HG02973 (cell line): ENCODE results near the gene JPH2.
"Not testable (repeated sequence)": the region's sequence is repeated elsewhere in the genome, so short reads cannot be mapped to it uniquely, and the experiment has no call there.

Experiments
- ATAC-seq: cut with Tn5 transposase; IDR thresholded peaks from one replicate; pipeline ENCODE4 v1.9.1; 2021; ENCODE audit warnings: moderate library complexity; ENCODE audit not compliant: unreplicated experiment

The JPH2 gene

DNA sequence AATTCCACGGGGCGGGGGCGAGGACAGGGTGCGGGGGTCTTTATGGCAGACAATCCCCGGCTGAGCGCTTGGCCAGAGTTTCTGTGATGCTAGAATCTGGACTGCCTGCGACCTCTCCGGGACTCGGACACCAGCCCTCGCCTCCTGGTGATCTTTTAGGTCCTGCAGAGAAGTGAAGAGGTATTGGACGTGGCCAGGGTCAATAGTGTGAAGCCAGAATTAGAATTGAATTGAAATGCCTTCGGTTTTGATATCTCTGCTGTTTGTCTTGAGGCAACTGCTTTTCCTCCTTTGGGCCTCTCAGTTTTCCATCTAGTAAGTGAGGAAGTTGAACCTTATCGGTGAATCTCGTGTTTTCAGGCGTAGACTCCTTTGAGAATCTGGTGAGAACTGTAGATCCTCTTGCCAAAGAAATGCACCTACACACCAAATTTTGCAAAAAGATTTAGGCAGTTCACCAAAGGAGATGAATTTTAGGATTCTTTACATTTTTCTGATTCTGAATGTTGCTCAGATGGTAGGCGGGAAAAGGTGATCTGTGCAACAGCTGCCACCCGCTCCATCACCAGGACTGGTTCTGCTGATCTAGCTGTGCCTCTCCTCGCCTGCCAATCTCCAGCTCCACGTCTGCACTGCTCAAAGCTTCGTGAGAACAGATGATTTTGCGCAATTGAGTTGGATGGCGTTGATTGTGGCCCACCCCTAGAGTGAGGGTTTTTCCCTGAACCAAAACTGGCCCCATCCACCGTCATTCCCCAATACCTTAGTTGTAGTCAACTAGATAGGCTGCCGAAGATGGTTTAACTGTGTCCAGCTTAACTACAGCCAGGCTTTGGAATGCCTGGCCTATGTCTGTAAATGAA lies 24.4 kb upstream of the JPH2 start:
- no peak for ATAC-seq

DNA sequence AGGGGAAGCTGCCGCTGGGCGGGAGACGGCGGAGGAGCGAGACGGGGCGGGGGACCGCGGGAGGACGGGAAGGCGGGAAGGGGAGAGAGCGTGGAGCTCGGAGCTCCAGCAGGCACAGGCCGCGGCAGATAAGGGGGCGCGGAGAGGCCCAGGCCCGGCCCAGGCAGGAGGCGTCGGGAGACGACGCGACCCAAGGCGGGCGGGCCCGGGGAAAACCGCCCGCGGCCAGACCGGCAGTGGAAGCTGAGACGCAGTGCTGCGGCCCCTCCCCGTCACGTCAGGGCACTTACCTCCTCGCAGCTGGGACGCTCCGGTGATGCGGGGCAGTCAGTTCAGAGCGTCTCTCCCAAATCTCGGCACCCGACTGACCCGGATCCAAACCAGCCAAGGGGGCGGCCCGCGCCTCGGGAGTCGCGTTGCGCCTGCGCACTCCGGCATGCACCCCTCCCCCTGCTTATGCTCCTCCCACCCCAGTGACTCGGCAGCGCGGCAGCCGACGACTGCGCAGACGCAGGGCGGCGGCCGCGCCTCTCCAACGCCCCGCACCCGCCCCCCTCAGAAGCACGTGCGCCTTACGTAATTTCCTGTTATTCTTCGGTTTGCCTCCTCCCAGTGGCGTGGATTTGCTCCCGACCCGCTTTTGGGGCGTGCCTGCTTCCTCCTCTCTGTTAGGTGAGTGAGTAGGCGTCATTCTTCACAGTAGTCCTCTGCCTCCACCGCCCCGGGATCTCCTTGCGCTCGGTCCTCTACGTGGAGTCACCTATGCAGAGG lies 23.6 kb upstream of the JPH2 start, which contains the start of gene OSER1:
OSER1 (minus strand) TSS at position 366 of the 771 bp plus-strand sequence. CDS start 3,814 bp downstream, outside the sequence.
- peak; percentile 75 for ATAC-seq

DNA sequence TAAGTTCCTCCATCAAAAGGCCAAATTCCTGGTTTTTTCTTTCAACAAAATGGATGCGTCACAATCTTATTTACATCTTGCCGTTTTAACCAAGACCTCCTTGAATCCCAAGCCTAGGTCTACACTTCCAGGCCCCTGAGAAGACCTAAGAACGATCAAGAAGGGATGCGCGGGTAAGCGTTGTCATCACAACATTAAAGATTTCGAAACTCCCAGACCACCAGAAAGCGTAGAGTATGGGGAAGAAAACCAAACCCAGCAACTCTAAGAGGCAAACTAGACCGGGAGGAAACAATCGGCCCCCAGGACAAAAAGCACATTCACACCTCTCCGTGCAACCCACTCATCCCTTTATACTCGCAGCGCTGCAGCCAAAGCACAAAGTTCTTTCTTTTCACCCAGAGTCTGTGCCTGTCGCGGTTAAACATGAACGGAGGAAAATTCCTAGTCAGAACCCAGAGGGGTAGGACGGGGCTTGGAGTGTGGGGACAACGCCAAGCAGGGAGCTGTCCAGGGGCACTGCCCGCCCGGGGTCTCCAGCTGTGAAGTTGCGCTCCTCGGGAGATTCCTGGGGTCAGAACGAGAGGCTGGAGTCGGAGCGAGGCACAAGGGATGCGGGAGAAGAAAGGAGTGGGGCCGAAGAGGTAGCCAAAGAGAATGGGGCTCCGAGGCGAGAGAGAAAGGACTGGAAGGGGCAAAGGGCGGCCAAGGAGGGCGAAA lies 22.9 kb upstream of the JPH2 start:
- ATAC-seq: no peak

DNA sequence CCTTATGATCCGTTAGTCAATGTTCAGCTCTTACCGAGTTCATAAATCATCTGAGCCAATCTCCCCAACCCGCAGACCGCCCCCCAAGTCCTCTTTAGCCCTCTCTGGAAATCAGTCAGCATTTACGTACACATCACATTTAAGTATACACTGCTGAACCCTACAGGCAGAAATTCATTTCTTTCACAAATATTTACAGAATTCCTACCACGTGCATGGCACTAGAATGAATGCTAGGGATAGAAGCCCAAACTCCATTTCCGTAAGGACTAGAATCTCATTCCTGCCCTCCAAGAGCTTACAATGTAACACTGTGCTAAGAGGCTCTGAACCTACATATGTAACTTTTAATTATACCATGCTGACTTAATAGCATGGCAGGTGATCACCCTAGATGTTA lies 21.8 kb upstream of the JPH2 start:
- ATAC-seq: no peak

DNA sequence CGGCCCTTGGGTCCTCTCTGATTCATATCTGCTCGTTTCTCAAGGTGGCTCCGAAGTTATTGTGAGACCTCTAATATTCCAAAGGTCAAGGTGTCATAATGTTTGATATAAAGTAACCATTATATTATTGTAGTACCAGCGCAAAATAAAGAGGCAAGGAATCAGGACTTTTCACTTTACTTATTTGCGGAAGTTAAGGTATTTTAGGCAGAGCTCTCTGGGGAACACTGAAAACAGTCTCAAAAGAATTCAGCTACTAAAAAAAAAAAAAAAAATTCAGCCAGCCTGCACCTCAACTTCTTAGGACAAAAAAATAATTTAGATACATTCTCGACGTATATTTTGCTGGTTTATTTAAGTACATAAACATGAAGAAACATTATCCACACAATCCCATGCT lies 21.2 kb upstream of the JPH2 start:
- ATAC-seq: no peak

DNA sequence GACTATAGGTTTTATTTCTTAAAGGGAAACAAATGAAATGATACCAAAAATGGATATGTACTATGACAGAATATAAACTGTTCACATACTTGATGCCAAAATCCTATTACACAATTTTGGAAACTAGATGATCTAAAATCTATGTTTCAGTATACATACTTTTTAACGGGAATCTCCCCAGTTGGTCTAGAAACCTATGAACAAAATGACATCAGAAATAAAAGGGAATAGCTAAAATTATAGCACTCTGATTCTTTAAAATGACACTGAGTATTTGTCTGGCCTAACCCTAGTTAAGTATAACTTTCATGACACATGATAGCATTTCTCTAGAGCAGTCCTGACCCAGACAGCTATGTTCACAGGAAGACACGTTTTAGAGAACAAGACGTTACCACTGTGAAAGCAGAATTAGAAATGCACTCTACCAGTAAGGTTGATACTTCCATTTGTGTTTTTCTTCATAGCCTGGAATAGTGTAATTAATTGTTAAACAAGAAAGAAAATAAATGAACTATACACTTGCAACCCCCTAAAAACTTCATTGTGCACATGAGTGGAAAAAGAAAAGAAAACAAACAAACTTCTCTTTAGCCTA lies 20.2 kb upstream of the JPH2 start:
- no peak for ATAC-seq

DNA sequence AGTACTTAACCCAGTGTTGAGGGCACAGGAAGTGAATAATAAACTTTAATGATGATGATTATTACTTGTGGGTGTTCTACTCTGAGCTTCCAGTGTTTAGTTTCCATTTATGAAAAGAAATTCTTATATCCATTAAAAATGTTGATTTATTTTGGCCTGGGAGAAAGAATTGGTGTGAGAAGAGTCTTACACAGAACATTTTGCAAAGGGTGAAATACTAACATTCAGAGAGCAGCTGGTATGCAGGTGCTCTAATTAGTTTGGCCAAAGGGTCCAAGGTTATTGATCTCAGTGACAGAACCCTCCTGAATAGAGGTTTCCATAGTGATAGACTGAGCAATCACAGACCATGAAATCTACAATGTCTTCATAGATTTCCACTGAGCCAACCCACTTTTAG lies 19.1 kb upstream of the JPH2 start:
- no peak for ATAC-seq

DNA sequence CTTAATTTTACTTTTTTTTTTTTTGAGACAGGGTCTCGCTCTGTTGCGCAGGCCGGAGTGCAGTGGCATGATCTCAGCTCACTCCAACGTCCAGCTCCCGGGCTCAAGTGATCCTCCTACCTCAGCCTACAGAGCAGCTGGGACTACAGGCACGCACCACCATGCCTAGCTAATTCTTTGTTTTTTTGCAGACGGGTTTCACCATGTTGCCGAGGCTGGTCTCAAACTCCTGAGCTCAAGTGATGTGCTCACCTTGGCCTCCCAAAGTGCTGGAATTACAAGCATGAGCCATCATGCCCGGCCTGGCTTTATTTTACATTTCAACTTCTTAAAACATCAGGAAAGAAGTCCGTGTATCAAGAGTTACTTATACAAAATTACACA lies 17.8 kb upstream of the JPH2 start:
- no peak for ATAC-seq

DNA sequence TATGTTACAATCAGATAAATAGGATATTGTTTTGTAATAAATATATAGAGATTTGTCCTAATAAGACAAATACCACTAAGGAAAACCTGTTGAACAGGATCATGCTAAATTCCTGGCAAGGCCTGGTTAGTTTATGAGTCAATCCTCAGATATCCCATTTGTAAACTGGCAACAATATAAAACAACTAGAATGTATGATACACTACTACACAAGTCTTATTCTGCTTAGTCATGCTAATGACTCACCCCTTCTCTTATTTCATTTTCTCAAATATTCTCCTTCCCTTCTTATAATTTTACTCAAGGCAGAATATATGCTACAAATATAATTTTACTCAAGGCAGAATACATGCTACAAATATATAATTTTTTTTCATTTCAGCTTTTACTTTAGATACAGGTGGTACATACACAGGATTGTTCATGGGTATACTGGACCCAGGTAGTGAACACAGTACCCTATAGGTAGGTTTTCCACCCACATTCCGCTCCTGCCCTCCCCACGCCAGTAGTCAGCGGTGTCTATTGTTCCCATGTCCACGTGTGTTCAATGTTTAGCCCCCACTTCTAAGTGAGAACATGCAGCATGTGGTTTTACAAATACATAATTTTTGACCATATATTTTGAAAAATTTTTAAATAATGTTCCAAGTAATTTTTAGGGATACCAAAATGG lies 17.3 kb upstream of the JPH2 start:
- no peak for ATAC-seq

DNA sequence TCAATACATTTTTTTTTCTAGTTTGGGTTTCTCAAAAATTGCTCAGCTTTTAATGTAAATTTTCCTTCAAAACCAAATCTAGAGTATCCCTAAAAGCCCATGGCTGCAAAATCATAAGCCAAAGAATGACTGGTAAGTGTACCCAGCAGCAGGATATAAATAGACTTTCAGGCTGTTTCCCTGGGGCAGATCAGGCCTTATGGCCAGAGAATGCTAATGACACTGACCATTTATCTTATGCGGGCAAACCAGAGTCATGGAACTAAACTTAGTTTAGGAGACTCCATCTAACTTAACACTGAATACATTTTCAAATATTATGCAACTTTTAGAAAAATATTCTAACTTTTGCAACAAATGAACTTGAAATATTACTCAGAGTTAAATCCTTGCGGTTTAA lies 16.2 kb upstream of the JPH2 start:
- no peak for ATAC-seq

DNA sequence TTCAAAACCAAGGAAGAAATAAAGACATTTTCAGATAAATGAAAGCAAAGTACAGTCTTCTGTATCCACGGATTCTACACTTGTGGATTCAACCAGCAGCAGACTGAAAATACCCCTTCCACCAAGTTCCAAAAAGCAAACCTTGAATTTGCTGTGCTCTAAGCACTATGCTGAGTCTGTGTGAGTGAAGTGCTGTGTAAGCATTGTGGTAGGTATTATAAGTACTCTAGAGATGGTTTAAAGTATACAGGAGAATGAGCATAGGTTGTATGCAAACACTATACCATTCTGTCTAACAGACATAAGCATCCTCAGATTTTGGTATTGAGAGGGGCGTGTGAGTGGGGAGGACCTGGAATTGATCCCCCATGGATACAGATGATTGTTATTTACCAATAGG lies 14.0 kb upstream of the JPH2 start:
- ATAC-seq: no peak

DNA sequence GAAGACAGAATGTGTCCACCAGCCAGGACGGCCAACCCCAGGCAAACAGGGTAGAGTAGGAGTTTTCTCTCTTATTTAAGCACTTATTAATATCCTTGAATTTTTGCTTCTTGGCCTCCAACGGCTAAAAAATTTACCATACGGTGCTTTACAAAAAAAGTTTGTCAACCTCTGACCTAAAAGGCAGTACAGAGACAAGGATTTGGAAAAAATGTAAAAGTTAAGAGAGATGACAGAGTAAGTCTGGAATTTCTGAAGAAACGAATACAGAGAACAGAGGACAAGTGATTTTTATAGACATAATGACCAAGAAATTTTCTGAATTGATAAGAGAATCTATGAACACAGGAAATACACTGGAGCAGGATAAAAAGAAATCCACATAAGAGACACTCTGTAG lies 13.4 kb upstream of the JPH2 start:
- ATAC-seq: no peak

DNA sequence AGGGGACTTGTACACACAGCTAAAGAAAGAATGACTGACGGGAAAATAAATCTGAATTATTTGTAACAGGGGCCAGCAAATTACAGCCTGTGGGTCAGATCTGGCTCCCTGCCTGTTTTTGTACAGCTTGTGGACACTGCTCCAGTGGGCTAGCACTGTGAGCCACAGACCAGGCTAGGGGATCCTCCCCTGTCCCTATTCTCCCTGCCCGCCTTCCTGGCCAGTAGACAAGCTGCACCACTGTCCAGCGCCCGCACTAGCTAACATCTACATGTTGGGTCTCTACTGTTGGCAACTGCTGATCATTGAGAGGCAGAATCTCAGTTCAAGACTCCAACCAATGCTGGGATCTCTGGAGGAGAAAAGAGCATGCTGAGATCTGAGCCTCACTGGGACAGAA lies 12.9 kb upstream of the JPH2 start:
- no peak for ATAC-seq

DNA sequence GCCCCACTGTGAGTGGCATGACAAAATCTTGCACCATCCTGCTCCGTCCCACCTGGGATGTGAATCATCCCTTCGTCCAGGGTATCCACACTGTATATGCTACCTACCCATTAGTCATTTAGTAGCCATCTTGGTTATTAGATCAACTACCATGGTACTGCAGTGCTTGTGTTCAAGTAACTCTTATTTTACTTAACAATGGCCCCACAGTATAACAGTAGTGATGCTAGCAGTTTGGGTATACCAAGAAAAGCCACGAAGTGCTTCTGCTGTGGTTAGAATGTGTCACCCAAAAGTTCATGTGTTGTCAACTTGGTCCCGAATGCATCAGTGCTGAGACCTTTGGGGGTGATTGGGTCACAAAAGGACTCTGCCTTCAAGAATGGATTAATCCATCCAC lies 11.9 kb upstream of the JPH2 start:
- ATAC-seq: no peak

DNA sequence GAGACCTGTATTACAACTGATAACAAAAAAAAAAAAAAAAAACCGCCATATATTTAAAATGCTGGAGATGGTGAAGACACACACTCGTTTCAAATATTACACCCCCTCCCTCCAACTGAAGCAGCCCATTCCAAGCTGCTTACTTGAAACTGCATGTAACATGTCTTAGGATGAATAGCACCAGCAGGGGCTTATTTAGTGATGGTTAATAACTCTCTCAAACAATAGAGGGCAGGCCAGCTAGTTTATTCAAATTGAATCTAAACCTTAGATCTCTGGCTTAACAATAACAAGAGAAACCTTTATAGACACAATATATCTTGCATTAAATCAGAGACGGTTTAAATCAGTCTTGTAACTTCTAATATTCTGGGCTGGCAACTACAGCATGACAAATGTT lies 9.3 kb upstream of the JPH2 start:
- ATAC-seq: no peak

DNA sequence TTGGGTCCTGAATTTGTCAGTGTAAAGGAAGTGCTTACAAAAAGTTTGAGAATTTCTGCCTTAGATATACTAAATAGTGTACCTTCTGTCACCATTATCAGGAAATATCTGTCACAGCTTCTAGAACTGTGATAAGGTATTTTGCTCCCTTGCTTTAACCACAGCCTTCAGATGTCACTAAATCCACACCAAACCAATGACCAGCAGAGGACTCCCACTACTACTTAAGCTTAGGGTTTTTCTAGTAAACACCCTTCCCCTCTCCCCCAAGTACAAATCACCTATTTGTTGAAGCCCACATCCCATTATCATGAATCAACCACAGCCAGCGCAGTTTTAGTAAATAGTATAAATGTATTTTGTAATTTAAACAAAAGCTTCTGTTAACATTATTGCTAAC lies 8.6 kb upstream of the JPH2 start:
- no peak for ATAC-seq

DNA sequence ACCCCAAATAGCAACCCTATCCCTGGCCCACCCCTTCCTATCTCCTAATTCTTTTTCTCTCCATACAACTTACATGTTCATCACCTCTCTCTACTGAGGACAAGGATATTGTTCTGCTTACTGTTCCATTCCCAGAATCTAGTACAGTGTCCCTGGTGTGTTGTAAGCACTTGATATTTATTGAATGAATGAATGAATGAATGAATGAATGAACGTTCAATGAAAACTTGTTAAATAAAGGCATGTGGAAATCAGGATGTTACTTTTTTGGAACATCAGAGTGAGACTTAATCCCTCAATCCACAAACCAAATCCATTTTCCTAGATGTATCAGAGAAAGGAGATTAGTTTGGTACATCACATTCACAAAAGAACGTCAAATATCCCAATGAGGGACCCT lies 6.8 kb upstream of the JPH2 start:
- no peak for ATAC-seq

DNA sequence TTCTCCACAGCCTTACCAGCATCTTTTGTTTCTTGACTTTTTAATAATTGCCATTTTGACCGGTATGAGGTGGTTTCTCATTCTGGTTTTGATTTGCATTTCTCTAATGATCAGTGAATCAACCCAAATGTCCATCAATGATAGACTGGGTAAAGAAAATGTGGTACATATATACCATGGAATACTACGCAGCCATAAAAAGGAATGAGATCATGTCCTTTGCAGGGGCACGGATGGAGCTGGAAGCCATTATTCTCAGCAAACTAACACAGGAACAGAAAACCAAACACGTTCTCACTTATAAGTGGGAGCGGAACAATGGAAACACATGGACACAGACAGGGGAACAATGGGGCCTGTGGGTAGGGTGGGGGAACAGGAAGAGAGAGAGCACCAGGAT lies 4.7 kb upstream of the JPH2 start:
- ATAC-seq: not testable (repeated sequence)

DNA sequence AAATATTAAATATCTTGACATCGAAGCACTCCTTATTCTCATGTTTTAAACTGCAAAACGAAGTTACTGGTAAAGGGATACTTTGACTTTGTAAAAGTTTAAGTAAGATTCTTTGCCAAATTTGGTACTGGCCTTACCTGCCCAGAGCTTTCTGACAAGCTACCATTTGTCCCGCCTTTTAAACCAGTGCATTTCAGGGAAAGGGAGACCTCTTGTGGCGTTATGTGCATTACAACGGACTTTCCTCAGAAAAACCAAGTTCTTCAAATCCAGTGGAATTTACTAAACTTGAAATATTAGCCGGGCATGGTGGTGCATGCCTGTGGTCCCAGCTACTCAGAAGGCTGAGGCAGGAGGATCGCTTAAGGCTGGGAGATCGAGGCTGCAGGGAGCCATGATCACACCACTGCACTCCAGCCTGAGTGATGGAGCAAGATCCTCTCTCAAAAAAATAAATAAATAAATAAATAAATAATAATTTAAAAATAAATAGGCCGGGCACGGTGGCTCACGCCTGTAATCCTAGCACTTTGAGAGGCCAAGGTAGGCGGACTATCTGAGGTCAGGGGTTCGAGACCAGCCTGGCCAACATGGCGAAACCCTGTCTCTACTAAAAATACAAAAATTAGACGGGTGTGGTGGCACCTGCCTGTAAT lies 3.3 kb upstream of the JPH2 start:
- not testable (repeated sequence) for ATAC-seq

DNA sequence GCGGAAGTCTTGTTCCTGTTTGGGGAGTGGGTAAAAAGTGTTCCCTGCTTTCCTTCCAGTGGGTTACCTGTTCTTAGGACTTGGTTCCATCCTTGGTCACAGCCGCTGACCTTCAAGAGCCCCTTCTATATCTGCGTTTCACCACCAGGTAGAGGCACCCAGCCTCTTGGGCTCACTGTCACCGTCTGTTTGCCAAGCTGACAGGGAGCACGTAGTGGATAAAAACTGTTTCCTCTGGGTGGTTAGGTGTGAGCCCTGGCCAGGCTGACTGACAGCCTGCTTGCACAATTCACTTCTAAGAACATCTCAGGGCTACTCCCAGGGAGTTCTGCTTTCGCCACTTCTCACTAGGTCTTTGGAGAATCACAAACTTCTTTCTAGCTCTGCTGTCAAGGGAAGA lies 1.8 kb upstream of the JPH2 start:
- no peak for ATAC-seq
